Activated CD4-positive, alpha-beta T cell treated with anti-CD3 and anti-CD28 coated beads, Interleukin-2, amount 50 U/mL, for 4 hours (primary cell): ENCODE data around the gene MVP.

Experiments
- DNase-seq, 2 experiments: peaks; one replicate each; pipeline ENCODE4 v3.0.0-alpha.2; 2020

The MVP gene

GRCh38 chr16:29804455-29805231, 15.6 kb upstream of the MVP start:
- DNase-seq, result no peak

GRCh38 chr16:29805232-29806098, 14.8 kb upstream of the MVP start:
- peak; percentile 96 to 97 for DNase-seq

- DNase-seq, result no peak
These were observed 14.1 kb upstream of the MVP start, which contains the start of gene MAZ for GRCh38 chr16:29806099-29806579. Gene MAZ, plus strand, starts transcription at chr16:29806529. Its CDS starts 173 bp downstream, at chr16:29806702.

GRCh38 chr16:29806641-29807425, 13.4 kb upstream of the MVP start:
- DNase-seq, result peak; percentile 38 to 49

- DNase-seq, result peak; percentile 81 to 85
These were observed 12.6 kb upstream of the MVP start for GRCh38 chr16:29807426-29808218.

- DNase-seq, result peak in 1 of 2 experiments; percentile 33
These were observed 11.9 kb upstream of the MVP start for GRCh38 chr16:29808219-29808900.

- DNase-seq, result no peak
These were observed 11.1 kb upstream of the MVP start for GRCh38 chr16:29809031-29809747.

- DNase-seq, result peak in 1 of 2 experiments; percentile 27
These were observed 10.2 kb upstream of the MVP start for GRCh38 chr16:29809850-29810698.

GRCh38 chr16:29810699-29811169, 9.5 kb upstream of the MVP start:
- DNase-seq, result no peak

- DNase-seq, result peak; percentile 44 to 48
These were observed 8.9 kb upstream of the MVP start for GRCh38 chr16:29811170-29811895.

GRCh38 chr16:29811896-29812665, 8.2 kb upstream of the MVP start, which contains the start of gene PRRT2:
Gene PRRT2, plus strand, starts transcription at chr16:29812193. Its CDS starts 862 bp downstream, at chr16:29813055.
- peak in 1 of 2 experiments; percentile 23 for DNase-seq

GRCh38 chr16:29812754-29813643, 7.3 kb upstream of the MVP start:
- no peak for DNase-seq

- no peak for DNase-seq
These were observed 6.4 kb upstream of the MVP start for GRCh38 chr16:29813644-29814562.

- DNase-seq, result no peak
These were observed 5.7 kb upstream of the MVP start for GRCh38 chr16:29814592-29814991.

- peak in 1 of 2 experiments; percentile 53 for DNase-seq
These were observed 5.1 kb upstream of the MVP start for GRCh38 chr16:29815032-29815721.
